ENCODE data around the gene SLC6A20.

DNA sequence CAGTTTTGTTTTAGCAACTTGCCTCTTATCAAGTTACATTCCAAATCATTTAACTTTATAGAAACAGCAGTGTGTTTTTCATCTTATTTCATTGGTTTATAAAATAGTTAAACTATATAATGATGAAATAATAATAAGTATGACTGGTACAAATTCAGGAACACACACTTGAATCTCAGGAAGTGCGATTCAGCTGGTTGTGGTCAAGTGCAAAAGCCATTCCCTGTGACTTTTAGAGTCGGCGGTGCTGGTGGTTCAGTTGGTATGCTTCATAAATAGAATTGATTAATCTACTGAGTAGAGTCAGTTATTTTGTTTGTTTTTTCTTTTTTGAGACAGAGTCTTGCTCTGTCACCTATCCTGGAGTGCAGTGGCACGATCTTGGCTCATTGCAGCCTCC is 84.4 kb downstream of the SLC6A20 start:
- TF ChIP-seq, protein P1, sequence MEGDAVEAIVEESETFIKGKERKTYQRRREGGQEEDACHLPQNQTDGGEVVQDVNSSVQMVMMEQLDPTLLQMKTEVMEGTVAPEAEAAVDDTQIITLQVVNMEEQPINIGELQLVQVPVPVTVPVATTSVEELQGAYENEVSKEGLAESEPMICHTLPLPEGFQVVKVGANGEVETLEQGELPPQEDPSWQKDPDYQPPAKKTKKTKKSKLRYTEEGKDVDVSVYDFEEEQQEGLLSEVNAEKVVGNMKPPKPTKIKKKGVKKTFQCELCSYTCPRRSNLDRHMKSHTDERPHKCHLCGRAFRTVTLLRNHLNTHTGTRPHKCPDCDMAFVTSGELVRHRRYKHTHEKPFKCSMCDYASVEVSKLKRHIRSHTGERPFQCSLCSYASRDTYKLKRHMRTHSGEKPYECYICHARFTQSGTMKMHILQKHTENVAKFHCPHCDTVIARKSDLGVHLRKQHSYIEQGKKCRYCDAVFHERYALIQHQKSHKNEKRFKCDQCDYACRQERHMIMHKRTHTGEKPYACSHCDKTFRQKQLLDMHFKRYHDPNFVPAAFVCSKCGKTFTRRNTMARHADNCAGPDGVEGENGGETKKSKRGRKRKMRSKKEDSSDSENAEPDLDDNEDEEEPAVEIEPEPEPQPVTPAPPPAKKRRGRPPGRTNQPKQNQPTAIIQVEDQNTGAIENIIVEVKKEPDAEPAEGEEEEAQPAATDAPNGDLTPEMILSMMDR (IDR thresholded peaks at IDR 0.05) = no peak
- no peak for TF ChIP-seq POLR2A (IDR thresholded peaks at IDR 0.05)

Data from lower leg skin (tissue), 3 donors.